ELF-1 (cell line): ENCODE data around the gene LRRC27.
A peak's percentile ranks its signal among the peaks of the same experiment; 100 is the strongest.
"Not testable (repeated sequence)": the region's sequence is repeated elsewhere in the genome, so short reads cannot be mapped to it uniquely, and the experiment has no call there.

Experiments
- DNase-seq: peaks from one replicate; pipeline ENCODE4 v3.0.0-alpha.2; 2016; ENCODE audit warnings: low read depth, low spot score

The LRRC27 gene

GRCh38 chr10:132337854-132338253 lies 5.9 kb downstream of the LRRC27 start:
- not testable (repeated sequence) for DNase-seq

- DNase-seq = no peak
These were observed 6.9 kb downstream of the LRRC27 start for GRCh38 chr10:132338876-132339275.

DNA sequence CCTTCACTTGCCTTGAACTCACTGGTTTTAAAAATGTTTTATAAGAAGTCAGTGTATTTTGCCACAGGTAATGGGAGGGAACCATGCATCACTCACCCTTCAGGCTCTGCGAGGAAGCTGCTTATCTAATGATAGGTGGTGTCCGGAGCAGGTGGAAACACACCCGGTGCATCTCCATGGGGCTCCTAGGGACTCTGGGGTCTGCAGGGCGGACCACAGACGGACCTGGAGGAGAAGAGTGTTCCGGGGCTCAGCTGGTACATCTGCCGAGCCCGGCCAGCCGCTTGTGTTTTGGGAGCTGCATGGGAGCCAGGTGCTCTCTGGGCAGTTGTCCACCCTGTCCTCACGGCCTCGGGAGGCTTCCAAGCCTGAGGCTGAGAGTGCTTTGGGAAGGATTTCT lies 7.3 kb downstream of the LRRC27 start:
- no peak for DNase-seq

DNA sequence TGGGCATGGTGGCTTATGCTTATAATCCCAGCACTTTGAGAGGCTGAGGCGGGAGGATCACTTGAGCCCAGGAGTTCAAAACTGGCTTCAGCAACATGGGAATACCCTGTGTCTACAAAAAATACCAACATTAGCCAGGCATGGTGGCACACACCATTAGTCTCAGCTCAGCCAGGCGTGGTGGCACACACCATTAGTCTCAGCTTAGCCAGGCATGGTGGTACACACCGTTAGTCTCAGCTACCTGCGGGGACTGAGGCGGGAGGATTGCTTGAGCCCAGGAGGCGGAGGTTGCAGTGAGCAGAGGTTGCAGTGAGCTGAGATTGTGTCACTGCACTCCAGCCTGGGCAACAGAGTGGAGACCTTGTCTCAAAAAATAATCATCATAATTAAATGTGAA lies 9.0 kb downstream of the LRRC27 start:
- DNase-seq = no peak

DNA sequence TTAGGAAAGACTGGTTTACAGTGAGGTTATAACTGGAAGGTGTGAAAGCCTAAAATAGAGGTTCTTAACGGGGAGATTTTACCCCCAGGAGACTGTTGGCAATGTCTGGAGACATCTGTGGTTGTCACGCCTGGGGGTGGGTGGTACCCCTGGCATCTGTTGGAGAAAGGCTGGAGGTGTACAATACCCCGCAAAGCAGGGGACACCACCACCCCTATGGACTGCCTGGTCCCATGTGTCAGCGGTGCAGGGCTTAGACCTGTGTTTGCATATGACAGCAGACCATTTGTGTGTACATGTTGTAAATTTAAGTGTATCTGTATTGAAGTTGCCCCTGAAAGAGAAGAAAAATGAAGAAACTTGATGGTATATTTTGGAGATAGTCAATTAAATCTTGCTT lies 9.8 kb downstream of the LRRC27 start:
- DNase-seq = no peak

DNA sequence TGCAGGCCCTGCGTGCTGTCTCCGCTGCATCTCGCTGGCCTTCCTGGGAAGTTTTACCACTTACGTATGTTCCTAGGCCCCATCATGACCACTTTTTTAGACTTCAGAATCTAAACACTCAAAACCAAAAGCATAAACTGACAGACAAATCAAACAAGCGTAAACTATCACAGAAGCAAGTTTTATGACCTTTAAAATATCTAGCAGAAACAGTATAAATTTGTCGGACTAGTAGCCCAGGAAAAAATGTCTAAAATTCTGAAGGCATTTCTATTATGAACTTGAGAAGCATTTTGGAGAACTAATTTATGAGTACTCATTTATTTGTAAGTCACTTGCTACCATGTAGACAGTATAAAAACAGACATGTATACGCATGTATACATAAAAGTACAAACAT lies 10.6 kb downstream of the LRRC27 start:
- DNase-seq = no peak

DNA sequence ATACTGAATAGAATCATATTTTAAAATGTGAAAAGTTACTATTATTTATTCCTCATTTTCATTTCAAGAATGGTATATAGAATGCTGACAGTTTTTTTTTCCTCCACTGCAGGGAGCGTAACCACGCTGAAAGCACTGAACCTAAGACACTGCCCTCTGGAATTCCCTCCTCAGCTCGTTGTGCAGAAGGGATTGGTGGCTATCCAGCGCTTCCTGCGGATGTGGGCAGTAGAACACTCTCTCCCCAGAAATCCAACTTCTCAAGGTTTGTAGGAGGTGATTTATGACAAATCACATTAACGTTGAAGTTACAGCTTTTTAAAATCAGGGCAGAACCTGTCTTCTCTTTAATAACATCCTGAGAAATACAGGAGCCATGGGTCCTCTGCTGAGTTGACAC lies 12.4 kb downstream of the LRRC27 start:
- no peak for DNase-seq

DNA sequence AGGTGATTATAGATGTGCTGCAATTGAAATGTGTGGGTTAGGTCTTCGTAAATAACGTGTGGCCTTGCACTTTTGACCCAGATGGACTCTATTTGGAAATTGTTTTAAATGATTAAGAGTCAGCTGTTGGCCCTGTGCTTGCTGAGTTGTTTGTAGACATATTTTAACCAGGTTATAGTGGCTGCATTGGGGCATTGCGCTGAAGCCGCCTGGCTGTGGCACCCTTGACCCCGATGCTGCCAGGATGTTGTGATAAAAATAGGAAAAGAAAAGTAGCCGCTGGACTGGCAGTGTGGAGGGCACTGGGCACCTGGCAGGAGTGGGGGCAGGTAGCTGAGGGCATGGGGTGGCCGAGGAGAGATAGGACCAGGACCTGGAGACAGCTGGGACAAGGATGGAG lies 13.4 kb downstream of the LRRC27 start:
- DNase-seq = no peak

- no peak for DNase-seq
These were observed 14.8 kb downstream of the LRRC27 start for GRCh38 chr10:132346806-132347205.

DNA sequence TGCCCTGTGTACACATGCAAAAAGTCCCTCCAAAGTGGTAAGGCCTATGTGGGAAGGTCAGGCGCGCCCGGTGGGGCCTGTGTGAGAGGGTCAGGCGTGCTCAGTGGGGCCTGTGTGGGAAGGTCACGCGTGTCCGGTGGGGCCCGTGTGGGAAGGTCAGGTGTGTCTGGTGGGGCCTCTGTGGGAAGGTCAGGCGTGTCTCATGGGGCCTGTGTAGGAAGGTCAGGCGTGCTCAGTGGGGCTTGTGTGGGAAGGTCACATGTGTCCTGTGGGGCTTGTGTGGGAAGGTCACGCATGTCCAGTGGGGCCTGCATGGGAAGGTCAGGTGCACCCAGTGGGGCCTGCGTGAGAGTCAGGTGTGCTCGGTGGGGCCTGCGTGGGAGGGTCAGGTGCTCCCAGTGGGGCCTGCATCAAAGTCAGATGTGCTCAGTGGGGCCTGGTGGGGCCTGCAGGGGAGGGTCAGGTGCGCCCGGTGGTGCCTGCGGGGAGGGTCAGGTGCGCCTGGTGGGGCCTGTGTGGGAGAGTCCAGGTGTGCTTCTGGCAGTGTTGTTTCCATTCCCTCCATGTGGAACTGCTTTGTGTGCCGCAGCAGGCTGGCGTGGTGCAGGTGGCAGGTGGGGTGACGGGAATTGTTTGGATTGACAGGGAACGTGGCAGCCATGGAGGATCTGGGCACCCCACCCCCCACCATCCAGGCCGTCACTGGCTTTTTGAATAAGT lies 15.4 kb downstream of the LRRC27 start:
- no peak for DNase-seq

DNA sequence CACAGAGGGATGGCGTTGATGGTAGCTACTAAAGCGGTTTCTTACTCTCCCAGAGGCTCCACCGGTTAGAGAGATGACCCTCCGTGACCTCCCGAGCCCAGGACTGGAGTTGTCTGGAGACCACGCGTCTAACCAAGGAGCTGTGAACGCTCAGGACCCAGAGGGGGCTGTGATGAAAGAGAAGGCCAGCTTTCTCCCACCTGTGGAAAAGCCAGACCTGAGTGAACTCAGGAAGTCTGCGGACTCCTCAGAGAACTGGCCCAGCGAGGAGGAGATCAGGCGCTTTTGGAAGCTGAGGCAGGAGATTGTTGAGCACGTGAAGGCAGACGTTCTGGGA lies 15.9 kb downstream of the LRRC27 start:
- DNase-seq = no peak

GRCh38 chr10:132349766-132350165 lies 17.8 kb downstream of the LRRC27 start:
- no peak for DNase-seq

DNA sequence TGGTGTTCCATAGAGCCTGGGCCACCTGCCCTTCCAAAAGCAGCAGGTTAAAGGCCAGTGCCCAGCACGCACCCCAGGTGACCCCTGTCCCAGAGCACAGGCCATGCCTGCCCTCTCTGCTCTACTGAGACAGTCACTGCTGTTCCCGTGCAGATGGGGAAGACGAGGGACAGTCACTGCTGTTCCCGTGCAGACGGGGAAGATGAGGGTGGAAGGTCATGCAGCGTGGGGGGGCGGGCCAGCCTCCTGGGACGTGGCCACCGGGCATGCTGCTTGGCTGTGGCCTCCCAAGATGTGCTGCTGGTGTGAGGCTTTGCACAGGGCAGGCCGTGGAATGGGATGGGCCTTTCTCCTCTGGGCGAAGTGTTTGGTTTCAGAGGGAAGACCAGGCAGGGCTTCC lies 18.4 kb downstream of the LRRC27 start:
- DNase-seq = no peak

GRCh38 chr10:132350946-132351345 lies 19.0 kb downstream of the LRRC27 start:
- DNase-seq = no peak

- no peak for DNase-seq
These were observed 19.6 kb downstream of the LRRC27 start for GRCh38 chr10:132351611-132352010.

DNA sequence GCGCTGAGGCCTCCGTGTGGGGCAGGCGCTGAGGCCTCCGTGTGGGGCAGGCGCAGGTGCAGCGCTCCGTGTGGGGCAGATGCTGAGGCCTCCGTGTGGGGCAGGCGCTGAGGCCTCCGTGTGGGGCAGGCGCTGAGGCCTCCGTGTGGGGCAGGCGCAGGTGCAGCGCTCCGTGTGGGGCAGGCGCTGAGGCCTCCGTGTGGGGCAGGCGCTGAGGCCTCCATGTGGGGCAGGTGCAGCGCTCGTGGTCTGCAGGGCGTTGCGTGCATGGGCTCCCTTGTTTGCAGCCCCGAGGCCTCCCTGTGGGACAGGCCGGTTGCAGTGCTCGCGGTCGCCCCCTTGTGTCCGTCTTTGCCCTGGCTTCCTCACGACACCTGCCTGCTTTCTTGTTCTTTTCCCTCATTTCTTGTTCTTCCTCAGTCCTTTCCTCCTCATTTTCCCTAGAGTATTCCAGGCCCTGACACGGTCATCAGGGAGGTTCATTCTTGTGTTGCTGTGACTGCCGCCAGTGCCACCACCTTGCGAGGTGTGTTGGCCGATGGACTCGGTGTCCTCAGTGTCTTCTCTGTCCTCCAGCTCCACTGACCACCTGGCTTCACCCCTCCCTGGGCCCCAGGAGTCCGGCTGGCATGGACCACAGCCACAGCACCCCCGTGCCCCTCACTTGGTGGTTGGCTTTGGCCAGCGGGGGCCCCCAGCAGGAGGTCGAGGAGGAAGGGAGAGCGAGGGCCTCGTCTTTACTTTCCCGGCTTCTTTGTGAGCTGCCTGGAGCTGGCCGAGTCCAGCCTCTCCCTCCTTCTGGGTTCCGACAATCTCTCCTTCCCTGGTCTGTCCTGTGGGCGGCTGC lies 20.7 kb downstream of the LRRC27 start:
- DNase-seq = peak; percentile 85

GRCh38 chr10:132353456-132354355 lies 21.7 kb downstream of the LRRC27 start:
- no peak for DNase-seq

GRCh38 chr10:132354356-132355094 lies 22.5 kb downstream of the LRRC27 start:
- no peak for DNase-seq

GRCh38 chr10:132355297-132355696 lies 23.3 kb downstream of the LRRC27 start:
- DNase-seq = no peak

- DNase-seq = no peak
These were observed 23.8 kb downstream of the LRRC27 start for GRCh38 chr10:132355754-132356153.

DNA sequence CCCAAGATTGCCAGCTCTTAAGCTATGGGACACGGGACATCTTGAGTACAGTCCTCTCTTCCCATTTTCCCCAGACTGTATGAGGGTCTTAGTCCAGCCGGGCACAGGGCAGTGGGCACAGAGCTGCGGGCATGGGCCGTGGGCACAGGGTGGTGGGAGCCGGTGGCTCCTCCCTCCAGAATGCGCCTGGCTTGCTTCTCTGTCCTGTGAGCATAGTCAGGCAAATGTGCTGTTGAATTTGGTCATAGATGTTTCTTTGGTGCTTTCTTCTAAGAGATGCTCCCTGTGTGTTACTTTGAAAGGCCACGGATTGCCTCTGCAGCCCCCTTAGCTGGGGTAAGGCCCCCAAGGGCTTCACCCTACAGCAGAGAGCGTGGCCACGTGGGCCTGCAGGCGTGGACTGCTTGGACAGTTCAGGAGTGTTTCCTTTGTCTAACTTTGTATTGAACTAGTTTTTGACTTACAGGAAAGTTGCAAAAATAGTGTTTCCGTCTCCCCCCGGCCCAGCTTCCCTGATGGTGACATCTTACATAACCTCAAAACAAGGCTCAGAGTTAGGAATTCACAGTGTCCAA lies 24.7 kb downstream of the LRRC27 start:
- no peak for DNase-seq
